Stimulated activated CD4-positive, alpha-beta T cell treated with anti-CD3 and anti-CD28 coated beads, Interleukin-12 subunit alpha, Interleukin-12 subunit beta, amount 100 ng/mL, for 24 hours (primary cell): ENCODE results near the gene AAR2.

Source experiments
- DNase-seq, 2 experiments: peaks; one replicate each; pipeline ENCODE4 v3.0.0-alpha.2; 2020; ENCODE audit warnings: low read depth in 2 of 2

Gene AAR2

GRCh38 chr20:36218380-36219064 is 17.8 kb upstream of the AAR2 start:
- no peak for DNase-seq

- no peak for DNase-seq
Observed at GRCh38 chr20:36219671-36220220, 16.5 kb upstream of the AAR2 start.

- no peak for DNase-seq
Observed at GRCh38 chr20:36225666-36226065, 10.6 kb upstream of the AAR2 start.

- DNase-seq = no peak
Observed at GRCh38 chr20:36228770-36229169, 7.5 kb upstream of the AAR2 start.

- no peak for DNase-seq
Observed at GRCh38 chr20:36230019-36230418, 6.3 kb upstream of the AAR2 start.

- DNase-seq = no peak
Observed at GRCh38 chr20:36231331-36231730, 4.9 kb upstream of the AAR2 start.

GRCh38 chr20:36234771-36235320 is 1.4 kb upstream of the AAR2 start:
- DNase-seq = no peak

- DNase-seq = no peak
Observed at GRCh38 chr20:36236786-36237121, 476 bp downstream of the AAR2 start.

- DNase-seq = no peak
Observed at GRCh38 chr20:36237477-36237876, 1.2 kb downstream of the AAR2 start.

- DNase-seq = no peak
Observed at GRCh38 chr20:36238153-36238552, 1.9 kb downstream of the AAR2 start.

GRCh38 chr20:36238760-36239159 is 2.5 kb downstream of the AAR2 start:
- no peak for DNase-seq

- DNase-seq = no peak
Observed at GRCh38 chr20:36240076-36240475, 3.8 kb downstream of the AAR2 start.

GRCh38 chr20:36241678-36242077 is 5.4 kb downstream of the AAR2 start:
- DNase-seq = no peak

GRCh38 chr20:36243726-36244125 is 7.4 kb downstream of the AAR2 start:
- no peak for DNase-seq

- DNase-seq = no peak
Observed at GRCh38 chr20:36246401-36246800, 10.1 kb downstream of the AAR2 start.

- DNase-seq = no peak
Observed at GRCh38 chr20:36248836-36249235, 12.6 kb downstream of the AAR2 start.

- no peak for DNase-seq
Observed at GRCh38 chr20:36249450-36249849, 13.2 kb downstream of the AAR2 start.

GRCh38 chr20:36251426-36251825 is 15.1 kb downstream of the AAR2 start:
- DNase-seq = no peak

GRCh38 chr20:36252511-36252910 is 16.2 kb downstream of the AAR2 start:
- DNase-seq = no peak

GRCh38 chr20:36253036-36253435 is 16.8 kb downstream of the AAR2 start:
- no peak for DNase-seq

GRCh38 chr20:36254076-36254475 is 17.8 kb downstream of the AAR2 start:
- no peak for DNase-seq

- DNase-seq = no peak
Observed at GRCh38 chr20:36255445-36255844, 19.2 kb downstream of the AAR2 start.

GRCh38 chr20:36259177-36260061 is 23.1 kb downstream of the AAR2 start:
- no peak for DNase-seq
